ENCODE results near the gene PROK1. TPM values are rescaled to one million over a fixed set of nuclear protein-coding genes. Genes with fewer than 3 reads are reported as not detected.

Gene PROK1
- total RNA-seq, 2 donors from 2014 or later, result not detected

GRCh38 chr1:110490791-110491451 lies 40.0 kb downstream of the PROK1 start:
- Mint-ChIP-seq H3K27ac (peak overlapping the region in 1 of 2 donors; percentile 66), H3K9me3 (no peaks in the 10 kb centered on the region), H3K36me3 (no peaks in the 10 kb centered on the region)
- no peak for DNase-seq (ENCODE audit: low spot score in 2 of 2)
- no peak for ATAC-seq

GRCh38 chr1:110492573-110492972 lies 41.6 kb downstream of the PROK1 start:
- Mint-ChIP-seq H3K27ac (no peak overlapping the region), H3K9me3 (no peaks in the 10 kb centered on the region), H3K36me3 (no peaks in the 10 kb centered on the region)
- DNase-seq (ENCODE audit: low spot score in 2 of 2) (no peak), ATAC-seq (no peak)

DNA sequence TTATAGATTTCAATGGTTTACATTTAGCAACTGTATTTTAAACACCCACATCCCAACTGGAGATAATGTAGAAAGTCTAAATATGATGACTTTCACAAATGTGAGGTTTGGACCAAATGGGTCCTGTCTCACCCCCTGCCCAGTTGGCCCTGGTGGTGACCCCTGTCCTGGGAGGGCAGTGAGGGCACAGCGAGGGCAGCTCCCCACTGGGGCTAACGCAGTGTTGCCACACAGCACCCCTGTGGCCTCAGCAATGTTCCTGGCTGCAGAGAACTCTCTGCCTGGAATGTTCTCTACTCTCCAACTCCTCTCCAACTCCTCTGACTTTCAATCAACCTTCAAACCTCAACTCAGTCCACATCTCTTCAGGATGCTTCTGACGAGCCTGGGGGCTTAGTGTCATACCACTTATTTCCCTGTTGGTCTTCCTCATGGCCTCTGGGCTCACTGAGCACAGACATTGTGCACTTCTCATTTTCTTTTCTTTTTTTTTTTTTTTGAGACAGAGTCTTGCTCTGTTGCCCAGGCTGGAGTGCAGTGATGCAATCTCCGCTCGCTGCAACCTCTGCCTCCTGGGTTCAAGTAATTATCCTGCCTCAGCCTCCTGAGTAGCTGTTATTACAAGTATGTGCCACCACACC lies 42.2 kb downstream of the PROK1 start:
- peak overlapping the region in 1 of 2 donors; percentile 23 for H3K27ac Mint-ChIP-seq
- no peak for DNase-seq (ENCODE audit: low spot score in 2 of 2)
- no peaks in the 10 kb centered on the region for H3K9me3 Mint-ChIP-seq
- no peaks in the 10 kb centered on the region for H3K36me3 Mint-ChIP-seq
- no peak for ATAC-seq

DNA sequence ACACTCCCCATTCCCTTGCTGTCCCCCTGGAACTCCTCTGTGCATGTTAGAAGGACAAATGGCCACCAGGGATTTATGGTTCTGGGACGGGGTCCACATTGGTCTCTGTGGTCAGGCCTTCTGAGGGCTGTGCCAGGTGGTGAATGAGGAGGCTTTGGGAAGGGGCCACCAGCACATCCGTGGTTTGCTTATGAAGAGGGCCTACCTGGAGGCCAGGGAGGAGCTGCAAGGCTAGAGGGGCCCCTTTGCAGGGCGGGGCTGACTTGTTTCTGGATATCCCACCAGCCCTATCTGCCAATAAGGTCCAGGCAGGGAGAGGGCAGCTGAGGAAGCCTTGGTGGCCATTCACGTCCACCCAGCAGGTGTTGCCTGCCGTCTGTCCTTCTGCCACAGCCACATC lies 43.1 kb downstream of the PROK1 start:
- Mint-ChIP-seq H3K36me3 (no peaks in the 10 kb centered on the region), H3K27ac (no peak overlapping the region), H3K9me3 (no peaks in the 10 kb centered on the region)
- no peak for ATAC-seq
- DNase-seq (ENCODE audit: low spot score in 2 of 2), result no peak

GRCh38 chr1:110494522-110495406 lies 43.8 kb downstream of the PROK1 start:
- no peak overlapping the region for H3K27ac Mint-ChIP-seq
- DNase-seq (ENCODE audit: low spot score in 2 of 2) (no peak), ATAC-seq (no peak)
- no peaks in the 10 kb centered on the region for H3K9me3 Mint-ChIP-seq
- no peaks in the 10 kb centered on the region for H3K36me3 Mint-ChIP-seq

DNA sequence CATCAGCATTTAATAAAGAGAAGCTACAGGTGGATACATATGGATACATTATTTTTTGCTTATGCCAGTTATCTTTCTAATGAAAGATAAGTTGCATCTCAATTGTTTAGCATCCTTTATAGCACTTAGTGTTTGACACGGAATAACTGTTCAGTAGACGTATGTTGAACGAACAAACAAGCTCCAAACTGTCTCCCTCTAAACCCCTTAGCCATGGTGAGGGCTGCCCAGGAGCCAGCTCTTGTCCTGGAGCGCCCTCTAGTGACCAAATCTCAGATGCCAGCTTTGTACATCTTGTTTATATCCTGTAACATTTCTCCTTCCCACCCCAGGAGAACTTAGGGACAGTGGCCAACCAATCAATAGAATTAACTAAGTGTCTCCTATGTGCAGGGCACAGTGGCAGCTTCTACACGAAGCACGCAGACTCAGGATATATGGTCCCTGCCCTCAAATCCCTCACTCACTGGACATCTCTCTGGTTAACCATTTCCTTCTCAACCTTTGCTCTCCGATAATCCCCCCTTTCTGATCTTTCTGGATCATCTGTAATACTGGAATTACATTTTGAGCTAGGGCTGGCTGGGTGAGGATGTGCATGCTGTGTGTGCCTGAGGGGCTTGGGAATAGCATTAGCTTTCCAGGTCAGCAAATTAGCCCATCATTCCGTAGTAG lies 45.1 kb downstream of the PROK1 start:
- H3K36me3 Mint-ChIP-seq, result no peaks in the 10 kb centered on the region
- peak; percentile 63 to 86 for DNase-seq (ENCODE audit: low spot score in 2 of 2)
- no peaks in the 10 kb centered on the region for H3K9me3 Mint-ChIP-seq
- ATAC-seq, result peak; percentile 86 to 90
- no peak overlapping the region for H3K27ac Mint-ChIP-seq

DNA sequence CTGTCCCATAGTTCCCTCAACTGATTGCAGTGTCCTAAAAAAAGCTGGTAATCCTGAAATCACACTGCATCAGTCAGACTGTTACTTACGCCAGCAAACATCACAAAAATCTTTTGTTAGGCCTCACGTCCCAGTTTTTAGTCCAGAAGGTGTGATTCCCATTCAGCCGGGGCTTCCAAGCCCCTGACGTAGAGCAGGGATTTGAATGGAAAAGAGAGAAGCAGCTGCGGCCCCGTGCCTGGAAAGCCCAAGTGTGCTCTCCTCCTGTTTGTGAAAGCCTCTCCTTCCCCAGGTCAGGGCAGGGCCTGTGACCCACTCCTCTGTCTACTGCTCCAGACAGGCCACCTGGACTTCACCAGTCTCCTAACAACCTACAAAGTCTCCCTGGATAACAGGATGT lies 47.3 kb downstream of the PROK1 start:
- Mint-ChIP-seq H3K9me3 (no peaks in the 10 kb centered on the region), H3K27ac (no peak overlapping the region), H3K36me3 (no peaks in the 10 kb centered on the region)
- ATAC-seq (no peak), DNase-seq (ENCODE audit: low spot score in 2 of 2) (no peak)

DNA sequence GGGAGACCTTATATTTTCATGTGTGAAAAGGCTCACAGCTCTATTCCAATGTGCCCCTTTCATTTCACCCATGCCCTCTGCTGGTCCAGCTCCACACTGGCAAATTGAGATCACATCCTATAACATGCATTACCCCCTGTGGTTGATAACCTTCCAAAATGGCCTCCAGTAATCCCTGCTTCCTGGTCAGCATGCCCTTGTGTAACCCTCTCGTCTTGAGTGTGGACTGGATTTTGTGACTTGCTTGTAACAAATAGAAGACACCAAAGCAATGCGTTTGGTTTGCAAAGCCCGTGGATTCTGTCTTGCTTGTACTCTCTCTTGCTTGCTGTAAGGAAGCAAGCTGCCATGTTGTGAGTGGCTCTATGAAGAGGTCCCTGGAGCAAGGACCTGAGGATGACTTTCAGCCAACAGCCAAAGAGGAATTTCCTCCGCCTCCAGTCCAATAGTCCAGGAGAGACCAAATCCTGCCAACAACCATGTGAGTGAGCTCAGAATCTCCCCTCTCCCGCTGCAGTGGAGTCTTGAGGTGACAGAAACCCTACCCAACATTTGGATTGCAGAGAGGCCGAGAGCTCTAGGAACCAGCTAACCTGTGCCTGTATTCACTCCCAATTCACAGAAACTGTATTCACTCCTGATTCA lies 50.7 kb downstream of the PROK1 start:
- no peak overlapping the region for H3K27ac Mint-ChIP-seq
- no peak for ATAC-seq
- H3K9me3 Mint-ChIP-seq, result no peaks in the 10 kb centered on the region
- H3K36me3 Mint-ChIP-seq, result no peaks in the 10 kb centered on the region
- no peak for DNase-seq (ENCODE audit: low spot score in 2 of 2)

GRCh38 chr1:110502402-110503151 lies 51.6 kb downstream of the PROK1 start:
- DNase-seq (ENCODE audit: low spot score in 2 of 2) (no peak), ATAC-seq (no peak)
- Mint-ChIP-seq H3K27ac (no peak overlapping the region), H3K9me3 (no peaks in the 10 kb centered on the region), H3K36me3 (no peaks in the 10 kb centered on the region)

DNA sequence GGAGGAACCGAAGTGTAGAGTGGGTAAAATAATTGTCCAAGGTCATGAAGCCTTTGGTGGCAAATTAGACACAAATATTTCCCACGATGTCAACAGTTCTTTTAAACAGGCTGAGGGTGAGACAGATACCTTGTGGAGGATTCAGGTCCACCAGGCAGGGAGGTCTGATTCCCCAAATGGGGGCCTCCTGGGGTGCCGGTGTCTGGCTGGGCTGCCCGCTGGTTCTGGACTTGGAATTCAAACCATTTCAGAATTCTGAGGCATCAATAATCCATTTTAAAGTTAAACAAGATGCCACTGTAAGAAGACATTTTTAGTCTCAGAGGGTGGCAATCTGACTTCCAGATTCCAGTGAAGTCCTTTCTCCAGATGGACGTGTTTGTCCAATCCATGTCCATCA lies 52.5 kb downstream of the PROK1 start:
- no peaks in the 10 kb centered on the region for H3K36me3 Mint-ChIP-seq
- no peak for ATAC-seq
- no peak for DNase-seq (ENCODE audit: low spot score in 2 of 2)
- H3K27ac Mint-ChIP-seq, result no peak overlapping the region
- H3K9me3 Mint-ChIP-seq, result no peaks in the 10 kb centered on the region

- Mint-ChIP-seq H3K36me3 (no peaks in the 10 kb centered on the region), H3K27ac (no peak overlapping the region), H3K9me3 (no peaks in the 10 kb centered on the region)
- no peak for DNase-seq (ENCODE audit: low spot score in 2 of 2)
- no peak for ATAC-seq
These were observed 53.3 kb downstream of the PROK1 start for GRCh38 chr1:110504226-110504625.

GRCh38 chr1:110505596-110505995 lies 54.6 kb downstream of the PROK1 start:
- no peaks in the 10 kb centered on the region for H3K36me3 Mint-ChIP-seq
- H3K27ac Mint-ChIP-seq, result no peak overlapping the region
- DNase-seq (ENCODE audit: low spot score in 2 of 2), result no peak
- no peaks in the 10 kb centered on the region for H3K9me3 Mint-ChIP-seq
- no peak for ATAC-seq

- no peak overlapping the region for H3K27ac Mint-ChIP-seq
- H3K9me3 Mint-ChIP-seq, result no peaks in the 10 kb centered on the region
- no peaks in the 10 kb centered on the region for H3K36me3 Mint-ChIP-seq
These were observed 55.6 kb downstream of the PROK1 start for GRCh38 chr1:110506541-110506940.

More at GRCh38 chr1:110506541-110506940, 55.6 kb downstream of the PROK1 start:
- ATAC-seq, result no peak
- DNase-seq (ENCODE audit: low spot score in 2 of 2), result no peak
